Right lobe of liver (tissue), 6 donors: ENCODE results near the gene CDIP1. TPM values are rescaled to one million over a fixed set of nuclear protein-coding genes. Genes with fewer than 3 reads are reported as not detected.

Experiments
- ATAC-seq, 4 donors: fragments of 200-7000 bp; cut with Tn5 transposase; one replicate each; pipeline ENCODE4 v1.9.1; 2020; ENCODE audit warnings: mild to moderate bottlenecking in 4 of 4, moderate library complexity in 4 of 4
- DNase-seq, 3 donors: peaks; one replicate each; pipeline ENCODE4 v3.0.0-alpha.2; 2020
- H3K27ac ChIP-seq, 3 donors: fragments of 200-600 bp; one replicate each; pipeline ENCODE4 v1.8.0; 2022
- H3K27me3 ChIP-seq, 2 donors: fragments of 200-600 bp; one replicate each; pipeline ENCODE4 v1.8.0; 2022
- H3K36me3 ChIP-seq, 4 donors: fragments of 200-600 bp; sonication (generic) in 1 of 4; one replicate each; pipeline versions ENCODE4 v1.5.1 to v1.8.0; 2017 to 2022; ENCODE audit warnings: control low read depth in 1 of 4
- H3K4me1 ChIP-seq, 4 donors: fragments of 200-600 bp; sonication (generic) in 1 of 4; one replicate each; pipeline versions ENCODE4 v1.5.1 to v1.8.0; 2017 to 2022; ENCODE audit warnings: control low read depth in 1 of 4
- H3K4me3 ChIP-seq, 3 donors: fragments of 200-600 bp; one replicate each; pipeline ENCODE4 v1.8.0; 2022
- H3K9me3 ChIP-seq, 4 donors: fragments of 200-600 bp; sonication (generic) in 1 of 4; one replicate each; pipeline versions ENCODE4 v1.5.1 to v1.8.0; 2017 to 2022; ENCODE audit warnings: control low read depth in 1 of 4
- CTCF ChIP-seq, 4 donors: fragments of 200-600 bp in 3 of 4; fragments of 450-650 bp in 1 of 4; IDR thresholded peaks; one replicate each; pipeline versions ENCODE4 v1.5.1 to v1.8.0; 2016 to 2022; ENCODE audit warnings: antibody characterized with exemption in 4 of 4, mild to moderate bottlenecking in 2 of 4
- POLR2A ChIP-seq: fragments of 450-650 bp; IDR thresholded peaks from one replicate; pipeline ENCODE4 v1.6.1; 2017; ENCODE audit warnings: antibody characterized with exemption, mild to moderate bottlenecking
- WGBS: methylation state at CpG from one replicate; pipeline ENCODE4 v1.1.6; 2018; ENCODE audit warnings: low coverage, low lambda C conversion rate; ENCODE audit not compliant: insufficient coverage; ENCODE audit errors: missing lambda C conversion rate; 5-methylcytosine and 5-hydroxymethylcytosine counted together
- intact Hi-C, 2 donors: fragments of 100-400 bp; cut with DNase I; formaldehyde crosslinking; loops; one replicate each; pipeline versions ENCODE4 v1.11.2 to v1.14.1; 2022
- total RNA-seq, 6 experiments: library from RNA; depleted of rRNA in 2 of 6; stranded (reverse); fragments of >200 nt in 2 of 6; fragmentation: NEBNext Ultra II Directional in 3 of 6; extraction: Animal tissue kit (Norgen Biotek cat#: 25700) in 3 of 6; gene quantifications; one replicate each; pipeline versions ENCODE4 v1.1.0 to v1.2.4, GENCODE V29; 2016 to 2023
- donor health status: DM: no; HTN: yes; CAD: no.
- donor health status: DM: no; HTN: no; CAD: no.
- donor health status: DM: no; HTN: no; CAD: no.
- donor health status: DM: no; HTN: yes; CAD: no.
- donor health status: DM: no; HTN: yes; CAD: no.

Gene CDIP1
- total RNA-seq, 6 experiments from 2014 or later: 15.7 to 23.2 (median 18.4) TPM

GRCh38 chr16:4561596-4561995 is 23.0 kb upstream of the CDIP1 start:
- WGBS: 74% methylated on average over 8 of the region's 9 CpGs

GRCh38 chr16:4557973-4558372 is 19.4 kb upstream of the CDIP1 start:
- 74% methylated on average over 10 of the region's 10 CpGs for WGBS
- H3K36me3 ChIP-seq: no peaks in the 10 kb centered on the region
- H3K4me1 ChIP-seq: no peaks in the 10 kb centered on the region
- no peaks in the 10 kb centered on the region for H3K9me3 ChIP-seq
- intact Hi-C loops: loop anchor here in 1 of 2 donors (10.0 kb wide), 1 partner anchor 53 kb away; no protein-coding TSS in a partner anchor
- no peak for TF ChIP-seq CTCF (IDR thresholded peaks at IDR 0.05)
- no peak for TF ChIP-seq POLR2A
- no peak overlapping the region for H3K27ac ChIP-seq
- ATAC-seq (peak in 1 of 4 donors; percentile 41), DNase-seq (no peak)
- H3K27me3 ChIP-seq: no peaks in the 10 kb centered on the region
- H3K4me3 ChIP-seq: no peak overlapping the region

More at GRCh38 chr16:4561596-4561995, 23.0 kb upstream of the CDIP1 start:
- Histone ChIP-seq H3K36me3 (no peaks in the 10 kb centered on the region), H3K4me3 (no peak overlapping the region), H3K4me1 (no peaks in the 10 kb centered on the region), H3K9me3 (no peaks in the 10 kb centered on the region), H3K27me3 (no peaks in the 10 kb centered on the region), H3K27ac (no peak overlapping the region)
- intact Hi-C loops: no loop called here
- DNase-seq (no peak), ATAC-seq (no peak)
- TF ChIP-seq CTCF (IDR thresholded peaks at IDR 0.05) (no peak), POLR2A (no peak)

- 80% methylated on average over 1 of the region's 14 CpGs for WGBS
- H3K27ac ChIP-seq: no peak overlapping the region
- no peak overlapping the region for H3K4me3 ChIP-seq
- DNase-seq: no peak
- ATAC-seq: no peak
- H3K4me1 ChIP-seq: no peaks in the 10 kb centered on the region
- H3K27me3 ChIP-seq: no peaks in the 10 kb centered on the region
- TF ChIP-seq CTCF (IDR thresholded peaks at IDR 0.05) (no peak), POLR2A (no peak)
- intact Hi-C loops: loop anchor here in 1 of 2 donors (10.0 kb wide), 1 partner anchor 52 kb away; no protein-coding TSS in a partner anchor
- H3K36me3 ChIP-seq: no peaks in the 10 kb centered on the region
- no peaks in the 10 kb centered on the region for H3K9me3 ChIP-seq
Observed at GRCh38 chr16:4556580-4556979, 18.0 kb upstream of the CDIP1 start.

- no peaks in the 10 kb centered on the region for H3K9me3 ChIP-seq
- intact Hi-C loops: loop anchor here in 1 of 2 donors (10.0 kb wide), 1 partner anchor 51 kb away; no protein-coding TSS in a partner anchor
- peak in 2 of 4 donors; percentile 28 to 71 for ATAC-seq
- H3K36me3 ChIP-seq: no peaks in the 10 kb centered on the region
- H3K4me1 ChIP-seq: no peaks in the 10 kb centered on the region
- TF ChIP-seq CTCF (IDR thresholded peaks at IDR 0.05) (no peak), POLR2A (no peak)
- WGBS: 45% methylated on average over 2 of the region's 4 CpGs
- H3K27ac ChIP-seq: no peak within 1 kb of the TSS
- DNase-seq: no peak
- no peak within 1 kb of the TSS for H3K4me3 ChIP-seq
- H3K27me3 ChIP-seq: no peaks in the 10 kb centered on the region
Observed at GRCh38 chr16:4556112-4556511, 17.5 kb upstream of the CDIP1 start, which contains the start of gene C16orf96. Gene C16orf96 (plus strand): TSS chr16:4556340. CDS start chr16:4556490, 150 bp downstream.
